Lung (tissue), 12 donors: Measurements from ENCODE around the gene DCD. TPM values are rescaled to one million over a fixed set of nuclear protein-coding genes. Genes with fewer than 3 reads are reported as not detected.

Experiments used
- ATAC-seq: fragments of 200-7000 bp; cut with Tn5 transposase; one replicate; pipeline ENCODE4 v1.9.1; 2020; ENCODE audit warnings: moderate number of reproducible peaks; ENCODE audit not compliant: insufficient read depth, low FRiP score
- DNase-seq, 3 donors: peaks; one replicate each; pipeline ENCODE4 v3.0.0-alpha.2; 2013 to 2017
- H3K27ac ChIP-seq, 2 donors: one replicate each; pipeline ENCODE4 v1.5.1; 2013; ENCODE audit warnings: mild to moderate bottlenecking in 2 of 2, moderate library complexity in 2 of 2, control low read depth in 1 of 2, inconsistent platforms in 1 of 2, low read depth in 1 of 2, low read length in 1 of 2
- H3K27me3 ChIP-seq, 3 donors: one replicate each; pipeline ENCODE4 v1.5.1; 2013; ENCODE audit warnings: low read length in 2 of 3; ENCODE audit not compliant: control insufficient read depth in 3 of 3, insufficient read depth in 3 of 3
- H3K36me3 ChIP-seq, 4 donors: one replicate each; pipeline ENCODE4 v1.5.1; 2013; ENCODE audit warnings: low read length in 4 of 4, mild to moderate bottlenecking in 1 of 4, moderate library complexity in 1 of 4; ENCODE audit not compliant: control insufficient read depth in 4 of 4, insufficient read depth in 4 of 4
- H3K4me1 ChIP-seq, 5 donors: one replicate each; pipeline ENCODE4 v1.5.1; 2013; ENCODE audit warnings: low read length in 5 of 5, mild to moderate bottlenecking in 2 of 5, moderate library complexity in 1 of 5; ENCODE audit not compliant: control insufficient read depth in 5 of 5, insufficient read depth in 5 of 5
- H3K4me3 ChIP-seq: one replicate; pipeline ENCODE4 v1.5.1; 2013; ENCODE audit warnings: mild to moderate bottlenecking, control low read depth, moderate library complexity
- H3K9ac ChIP-seq, 2 donors: one replicate each; pipeline ENCODE4 v1.5.1; 2013; ENCODE audit warnings: low read length in 2 of 2, control low read depth in 1 of 2; ENCODE audit not compliant: insufficient read depth in 1 of 2
- H3K9me3 ChIP-seq, 4 donors: one replicate each; pipeline ENCODE4 v1.5.1; 2013; ENCODE audit warnings: low read length in 3 of 4, mild to moderate bottlenecking in 1 of 4, moderate library complexity in 1 of 4; ENCODE audit not compliant: control insufficient read depth in 4 of 4, insufficient read depth in 3 of 4
- whole genome bisulfite sequencing, 2 donors: extraction: QIAGEN DNeasy Blood & Tissue Kit; methylation state at CpG; one replicate each; pipeline ENCODE4 v1.1.7; 2013; 5-methylcytosine and 5-hydroxymethylcytosine counted together
- polyA plus RNA-seq, 2 donors: library from polyadenylated mRNA; stranded (reverse); fragments of 200-250 nt; gene quantifications; one replicate each; pipeline ENCODE4 v1.2.1, GENCODE V29; 2013
- total RNA-seq, 2 donors: library from RNA; depleted of rRNA in 1 of 2; stranded (reverse); fragments of >200 nt in 1 of 2; gene quantifications; one replicate each; pipeline ENCODE4 v1.2.1, GENCODE V29; 2014 to 2021
- TF ChIP-seq, protein P1 (sequence below): IDR thresholded peaks from 2 replicates; pipeline ENCODE4 v1.5.1; 2012; ENCODE audit warnings: mild to moderate bottlenecking; ENCODE audit errors: control extremely low read depth, extremely low read depth
- donor health status: control.
- donor health status: control.
- donor health status: Bipolar disorder and iron deficiency.
- donor health status: healthy.
- donor health status: DM: yes; HTN: yes; CAD: no.

Gene DCD
- total and polyA plus RNA-seq, 4 donors, result not detected

DNA sequence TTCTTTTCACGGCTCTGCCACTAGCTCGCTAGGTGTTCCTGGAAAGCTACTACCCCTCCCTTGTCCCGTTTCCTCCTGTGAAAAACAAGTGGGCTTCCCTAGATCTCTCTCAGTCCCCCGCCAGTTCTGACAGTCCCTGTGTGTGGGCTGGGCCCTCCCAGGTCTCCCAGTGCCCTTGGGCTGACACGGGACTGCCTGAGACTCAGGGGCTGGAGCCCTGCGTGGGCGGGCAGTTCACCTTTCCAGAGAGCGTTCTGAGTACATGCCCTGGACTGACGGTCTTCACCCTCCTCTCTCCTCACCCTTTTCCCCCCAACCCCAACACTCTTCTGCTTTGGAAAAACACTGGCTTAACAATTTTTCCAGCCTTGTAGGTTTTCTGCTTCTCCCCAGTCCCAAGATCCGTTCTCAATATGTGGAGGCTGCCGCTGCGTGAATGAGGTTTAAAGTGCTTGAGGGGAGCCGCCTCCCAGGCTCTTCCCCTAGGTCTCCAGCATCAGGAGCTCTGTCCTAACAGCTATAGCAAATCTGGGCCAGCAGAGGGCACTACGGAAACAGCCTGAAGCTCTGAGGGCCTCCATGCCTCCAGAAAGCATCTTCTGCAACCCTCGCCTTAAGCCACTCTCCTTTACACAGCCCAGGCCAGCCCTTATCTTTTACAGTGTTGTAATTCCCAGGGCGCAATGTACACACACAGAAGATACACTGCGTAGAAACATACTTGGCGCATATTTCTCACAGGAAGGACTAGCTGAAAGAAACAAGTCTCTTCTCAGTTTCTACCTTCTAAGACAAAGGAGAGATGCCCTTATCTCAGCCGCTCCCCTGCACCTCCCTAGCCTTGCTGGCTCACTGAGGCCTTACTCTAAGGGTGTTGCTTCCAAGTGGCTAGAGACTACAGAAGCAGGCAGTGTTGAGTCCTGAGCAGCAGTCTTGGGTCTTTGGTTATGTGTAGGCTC, 10.4 kb upstream of the DCD start:
- 57 to 66% methylated on average over 19 of the region's 19 CpGs for WGBS, 2 donors
- Histone ChIP-seq H3K27me3 (no peaks in the 10 kb centered on the region), H3K9ac (no peak overlapping the region), H3K36me3 (no peaks in the 10 kb centered on the region), H3K27ac (no peak overlapping the region), H3K4me3 (no peak overlapping the region), H3K9me3 (peaks cover 0 to 2% (median 0%) of the 10 kb centered on the region in 4 donors), H3K4me1 (no peaks in the 10 kb centered on the region)
- ATAC-seq (no peak), DNase-seq (peak in 2 of 3 donors; percentile 10 to 21)
- TF ChIP-seq, protein P1, sequence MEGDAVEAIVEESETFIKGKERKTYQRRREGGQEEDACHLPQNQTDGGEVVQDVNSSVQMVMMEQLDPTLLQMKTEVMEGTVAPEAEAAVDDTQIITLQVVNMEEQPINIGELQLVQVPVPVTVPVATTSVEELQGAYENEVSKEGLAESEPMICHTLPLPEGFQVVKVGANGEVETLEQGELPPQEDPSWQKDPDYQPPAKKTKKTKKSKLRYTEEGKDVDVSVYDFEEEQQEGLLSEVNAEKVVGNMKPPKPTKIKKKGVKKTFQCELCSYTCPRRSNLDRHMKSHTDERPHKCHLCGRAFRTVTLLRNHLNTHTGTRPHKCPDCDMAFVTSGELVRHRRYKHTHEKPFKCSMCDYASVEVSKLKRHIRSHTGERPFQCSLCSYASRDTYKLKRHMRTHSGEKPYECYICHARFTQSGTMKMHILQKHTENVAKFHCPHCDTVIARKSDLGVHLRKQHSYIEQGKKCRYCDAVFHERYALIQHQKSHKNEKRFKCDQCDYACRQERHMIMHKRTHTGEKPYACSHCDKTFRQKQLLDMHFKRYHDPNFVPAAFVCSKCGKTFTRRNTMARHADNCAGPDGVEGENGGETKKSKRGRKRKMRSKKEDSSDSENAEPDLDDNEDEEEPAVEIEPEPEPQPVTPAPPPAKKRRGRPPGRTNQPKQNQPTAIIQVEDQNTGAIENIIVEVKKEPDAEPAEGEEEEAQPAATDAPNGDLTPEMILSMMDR, result peak; percentile 4

DNA sequence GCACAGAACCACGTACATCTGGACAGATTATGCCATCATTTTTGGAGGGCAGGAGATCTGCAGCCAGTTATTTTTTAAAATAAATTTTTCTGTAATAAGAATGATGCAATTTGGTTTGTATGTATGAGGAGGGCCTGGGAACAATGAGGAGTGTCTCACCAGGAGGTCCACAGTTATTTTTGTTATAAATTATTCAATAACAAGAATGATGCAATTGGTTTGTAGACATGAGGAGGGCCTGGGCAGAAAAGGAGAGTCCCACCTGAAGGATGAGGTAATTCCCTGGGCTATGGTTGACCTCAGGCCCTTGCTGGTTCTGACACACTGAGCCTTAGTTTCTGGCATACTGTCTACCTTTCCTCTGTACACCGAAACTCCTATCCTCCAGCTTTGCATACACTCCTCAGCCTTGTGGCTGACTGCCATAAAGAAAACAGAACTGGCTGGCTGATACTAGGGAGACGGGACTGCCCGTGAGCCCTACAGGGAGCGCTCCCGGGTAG, 9.0 kb upstream of the DCD start:
- Histone ChIP-seq H3K9me3 (peaks cover 0 to 2% (median 0%) of the 10 kb centered on the region in 4 donors), H3K27ac (no peak overlapping the region), H3K36me3 (no peaks in the 10 kb centered on the region), H3K27me3 (peaks cover 0 to 2% (median 0%) of the 10 kb centered on the region in 3 donors), H3K9ac (no peak overlapping the region), H3K4me1 (no peaks in the 10 kb centered on the region), H3K4me3 (no peak overlapping the region)
- DNase-seq (no peak), ATAC-seq (no peak)
- TF ChIP-seq, protein P1, result no peak
- 87 to 88% methylated on average over 6 of the region's 6 CpGs for WGBS, 2 donors

DNA sequence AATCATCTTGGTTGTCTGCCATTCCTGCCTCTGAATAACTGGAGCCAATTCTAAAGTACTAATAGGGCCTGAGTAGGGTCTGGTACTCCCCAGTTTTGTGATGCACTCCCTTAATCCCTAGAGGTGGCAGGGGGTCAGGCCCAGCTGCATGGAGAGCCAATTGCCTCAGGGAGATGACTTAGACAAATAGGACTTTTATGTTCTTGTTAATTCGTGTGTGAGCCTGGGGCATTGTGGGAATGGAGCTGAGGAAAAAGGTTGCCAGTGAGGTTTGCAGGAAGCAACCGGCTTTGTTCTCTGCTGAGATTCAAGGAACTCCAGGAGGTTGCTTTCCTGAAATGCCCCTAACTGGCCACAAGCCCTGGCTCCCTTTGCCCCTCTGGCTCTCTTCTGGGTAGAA, 6.8 kb upstream of the DCD start:
- Histone ChIP-seq H3K36me3 (no peaks in the 10 kb centered on the region), H3K9ac (no peak overlapping the region), H3K4me1 (no peaks in the 10 kb centered on the region), H3K4me3 (no peak overlapping the region), H3K9me3 (peaks cover 0 to 2% (median 0%) of the 10 kb centered on the region in 4 donors), H3K27me3 (peaks cover 0 to 2% (median 2%) of the 10 kb centered on the region in 3 donors), H3K27ac (no peak overlapping the region)
- no peak for DNase-seq
- TF ChIP-seq, protein P1, result no peak
- no peak for ATAC-seq
- 25 to 29% methylated on average over 2 of the region's 2 CpGs for WGBS, 2 donors
